Adrenal gland (tissue), 19 donors: ENCODE results near the gene METTL13. TPM values are rescaled to one million over a fixed set of nuclear protein-coding genes. Genes with fewer than 3 reads are reported as not detected.

Source experiments
- DNase-seq, 7 donors: peaks; one replicate each; pipeline ENCODE4 v3.0.0-alpha.2; 2019 to 2020
- H3K27ac ChIP-seq, 5 donors: fragments of 200-600 bp; sonication (generic) in 4 of 5; 1 replicate in 3 of 5; 2 replicates in 2 of 5; pipeline versions ENCODE4 v1.5.1 to v1.8.0; 2016 to 2020; ENCODE audit warnings: mild to moderate bottlenecking in 1 of 5
- H3K27me3 ChIP-seq: fragments of 200-600 bp; 2 replicates; pipeline ENCODE4 v1.8.0; 2021
- H3K36me3 ChIP-seq, 2 donors: fragments of 200-600 bp; replicated peaks in 1 of 2; 1 replicate in 1 of 2; 2 replicates in 1 of 2; pipeline versions ENCODE4 v1.5.1 to v1.8.0; 2018 to 2022
- H3K4me1 ChIP-seq, 2 donors: fragments of 200-600 bp; replicated peaks in 1 of 2; 1 replicate in 1 of 2; 2 replicates in 1 of 2; pipeline versions ENCODE4 v1.5.1 to v1.8.0; 2018 to 2021
- H3K4me3 ChIP-seq, 4 donors: fragments of 200-600 bp; sonication (generic) in 3 of 4; one replicate each; pipeline ENCODE4 v1.5.1; 2016 to 2018
- H3K9me3 ChIP-seq, 3 donors: fragments of 200-600 bp; sonication (generic) in 1 of 3; replicated peaks in 1 of 3; 1 replicate in 2 of 3; 2 replicates in 1 of 3; pipeline versions ENCODE4 v1.5.1 to v1.8.0; 2016 to 2021
- POLR2A ChIP-seq, 2 donors: fragments of 450-650 bp; IDR thresholded peaks; one replicate each; pipeline ENCODE4 v1.6.1; 2017; ENCODE audit warnings: antibody characterized with exemption in 2 of 2, mild to moderate bottlenecking in 2 of 2, moderate library complexity in 1 of 2
- WGBS, 4 donors: extraction: QIAGEN DNeasy Blood & Tissue Kit in 2 of 4; methylation state at CpG; one replicate each; pipeline versions ENCODE4 v1.1.5 to v1.1.7; 2013 to 2017; 5-methylcytosine and 5-hydroxymethylcytosine counted together
- intact Hi-C, 2 donors: fragments of 100-400 bp; cut with DNase I; formaldehyde crosslinking; loops; one replicate each; pipeline versions ENCODE4 v1.14.1 to v1.15.0; 2022 to 2023
- long read RNA-seq, 10 donors: library from polyadenylated mRNA in 3 of 10; unstranded in 2 of 10; stranded (forward) in 1 of 10; transcript quantifications; one replicate each; pipeline ENCODE4 v2.0.0 and lab custom pipeline, GENCODE V29; 2021 to 2026
- polyA plus RNA-seq, 3 donors: library from polyadenylated mRNA; stranded (reverse); fragments of 200-250 nt in 2 of 3; fragments of 350-450 nt in 1 of 3; fragmentation: Illumina TruSeq in 1 of 3; extraction: RNeasy Lipid Tissue Mini Kit (QIAGEN cat#74804) in 1 of 3; gene quantifications; one replicate each; pipeline ENCODE4 v1.2.3, GENCODE V29; 2013 to 2014
- total RNA-seq, 9 donors: library from RNA; depleted of rRNA in 4 of 9; stranded (reverse); fragments of >200 nt in 4 of 9; fragments of 120-200 nt in 1 of 9; fragmentation: NEBNext Ultra II Directional in 1 of 9; extraction: Animal tissue kit (Norgen Biotek cat#: 25700) in 1 of 9; gene quantifications; one replicate each; pipeline versions ENCODE4 v1.1.0 to v1.2.4, GENCODE V29; 2013 to 2023
- TF ChIP-seq, protein P1 (sequence below), 6 experiments: fragments of 450-650 bp in 4 of 6; fragments of 200-600 bp in 2 of 6; sonication (generic) in 1 of 6; IDR thresholded peaks; 1 replicate in 5 of 6; 2 replicates in 1 of 6; pipeline versions ENCODE4 v1.5.1 to v1.8.0; 2016 to 2021; ENCODE audit warnings: antibody characterized with exemption in 6 of 6, mild to moderate bottlenecking in 2 of 6, moderate library complexity in 1 of 6
- donor health status: healthy with polysubstance abuse.
- donor health status: Bipolar disorder and iron deficiency.
- donor health status: DM: yes; HTN: yes; CAD: no.
- donor health status: DM: no; HTN: no; CAD: no.
- donor health status: DM: no; HTN: no; CAD: no.
- donor health status: DM: yes; HTN: yes; CAD: no.

METTL13 gene, protein sequence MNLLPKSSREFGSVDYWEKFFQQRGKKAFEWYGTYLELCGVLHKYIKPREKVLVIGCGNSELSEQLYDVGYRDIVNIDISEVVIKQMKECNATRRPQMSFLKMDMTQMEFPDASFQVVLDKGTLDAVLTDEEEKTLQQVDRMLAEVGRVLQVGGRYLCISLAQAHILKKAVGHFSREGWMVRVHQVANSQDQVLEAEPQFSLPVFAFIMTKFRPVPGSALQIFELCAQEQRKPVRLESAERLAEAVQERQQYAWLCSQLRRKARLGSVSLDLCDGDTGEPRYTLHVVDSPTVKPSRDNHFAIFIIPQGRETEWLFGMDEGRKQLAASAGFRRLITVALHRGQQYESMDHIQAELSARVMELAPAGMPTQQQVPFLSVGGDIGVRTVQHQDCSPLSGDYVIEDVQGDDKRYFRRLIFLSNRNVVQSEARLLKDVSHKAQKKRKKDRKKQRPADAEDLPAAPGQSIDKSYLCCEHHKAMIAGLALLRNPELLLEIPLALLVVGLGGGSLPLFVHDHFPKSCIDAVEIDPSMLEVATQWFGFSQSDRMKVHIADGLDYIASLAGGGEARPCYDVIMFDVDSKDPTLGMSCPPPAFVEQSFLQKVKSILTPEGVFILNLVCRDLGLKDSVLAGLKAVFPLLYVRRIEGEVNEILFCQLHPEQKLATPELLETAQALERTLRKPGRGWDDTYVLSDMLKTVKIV
- total RNA-seq (10 to 100 TPM; 22.7 to 38.3 (median 32.0) TPM), polyA plus RNA-seq (10 to 100 TPM in 2 of 3 donors, 1 to 10 TPM in 1; 9.6 to 37.1 (median 12.3) TPM)
- long read RNA-seq, donor 1, partial matches to known transcripts, result 0 of 4 reads
- long read RNA-seq, donor 1, other reads (novel, unspliced or antisense), result 0 of 4 reads
- long read RNA-seq, donor 2, partial matches to known transcripts, result 0 of 3 reads
- long read RNA-seq, donor 2, other reads (novel, unspliced or antisense), result 0 of 3 reads
- long read RNA-seq, donor 3, partial matches to known transcripts, result 0 of 3 reads
- long read RNA-seq, donor 3, other reads (novel, unspliced or antisense), result 0 of 3 reads
- long read RNA-seq, donor 4, partial matches to known transcripts, result 0 of 3 reads
- long read RNA-seq, donor 4, other reads (novel, unspliced or antisense), result 1 of 3 reads
- long read RNA-seq, donor 5, transcript METTL13-201 (8 exons, 3,327 nt), result major isoform, 59 of 83 reads
- long read RNA-seq, donor 5, partial matches to known transcripts, result 9 of 83 reads
- long read RNA-seq, donor 5, other reads (novel, unspliced or antisense), result 14 of 83 reads
- long read RNA-seq, donor 6, partial matches to known transcripts, result 4 of 7 reads
- long read RNA-seq, donor 6, other reads (novel, unspliced or antisense), result 0 of 7 reads
- long read RNA-seq, donor 7, partial matches to known transcripts, result 0 of 2 reads
- long read RNA-seq, donor 7, other reads (novel, unspliced or antisense), result 0 of 2 reads
- long read RNA-seq, donor 8, transcript METTL13-201 (8 exons, 3,327 nt), result major isoform, 6 of 7 reads
- long read RNA-seq, donor 8, partial matches to known transcripts, result 0 of 7 reads
- long read RNA-seq, donor 8, other reads (novel, unspliced or antisense), result 0 of 7 reads
- long read RNA-seq, donor 9, partial matches to known transcripts, result 0 of 1 reads
- long read RNA-seq, donor 9, other reads (novel, unspliced or antisense), result 0 of 1 reads
- long read RNA-seq, donor 10, partial matches to known transcripts, result 0 of 5 reads
- long read RNA-seq, donor 10, other reads (novel, unspliced or antisense), result 0 of 5 reads

GRCh38 chr1:171781176-171781875 lies at the start of gene METTL13:
METTL13 (plus strand) TSS chr1:171781660; CDS start chr1:171781968, 308 bp downstream.
- peak within 1 kb of the TSS; percentile 8 to 92 (median 91) for H3K27ac ChIP-seq
- TF ChIP-seq, protein P1, sequence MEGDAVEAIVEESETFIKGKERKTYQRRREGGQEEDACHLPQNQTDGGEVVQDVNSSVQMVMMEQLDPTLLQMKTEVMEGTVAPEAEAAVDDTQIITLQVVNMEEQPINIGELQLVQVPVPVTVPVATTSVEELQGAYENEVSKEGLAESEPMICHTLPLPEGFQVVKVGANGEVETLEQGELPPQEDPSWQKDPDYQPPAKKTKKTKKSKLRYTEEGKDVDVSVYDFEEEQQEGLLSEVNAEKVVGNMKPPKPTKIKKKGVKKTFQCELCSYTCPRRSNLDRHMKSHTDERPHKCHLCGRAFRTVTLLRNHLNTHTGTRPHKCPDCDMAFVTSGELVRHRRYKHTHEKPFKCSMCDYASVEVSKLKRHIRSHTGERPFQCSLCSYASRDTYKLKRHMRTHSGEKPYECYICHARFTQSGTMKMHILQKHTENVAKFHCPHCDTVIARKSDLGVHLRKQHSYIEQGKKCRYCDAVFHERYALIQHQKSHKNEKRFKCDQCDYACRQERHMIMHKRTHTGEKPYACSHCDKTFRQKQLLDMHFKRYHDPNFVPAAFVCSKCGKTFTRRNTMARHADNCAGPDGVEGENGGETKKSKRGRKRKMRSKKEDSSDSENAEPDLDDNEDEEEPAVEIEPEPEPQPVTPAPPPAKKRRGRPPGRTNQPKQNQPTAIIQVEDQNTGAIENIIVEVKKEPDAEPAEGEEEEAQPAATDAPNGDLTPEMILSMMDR (IDR thresholded peaks at IDR 0.05), result no peak
- peak; percentile 95 to 99 for TF ChIP-seq POLR2A (IDR thresholded peaks at IDR 0.05)
- H3K9me3 ChIP-seq, result no peaks in the 10 kb centered on the region
- peaks cover 0 to 25% of the 10 kb centered on the region in 2 donors for H3K36me3 ChIP-seq
- 0 to 1% (median 0%) methylated on average over 38 to 57 of the region's 57 CpGs for WGBS, 4 donors
- intact Hi-C loops, result no loop called here
- DNase-seq, result peak; percentile 98 to 99 (median 99)
- no peaks in the 10 kb centered on the region for H3K27me3 ChIP-seq
- H3K4me3 ChIP-seq, result peak within 1 kb of the TSS; percentile 43 to 94 (median 72)
- H3K4me1 ChIP-seq, result peaks cover 4 to 33% of the 10 kb centered on the region in 2 donors

DNA sequence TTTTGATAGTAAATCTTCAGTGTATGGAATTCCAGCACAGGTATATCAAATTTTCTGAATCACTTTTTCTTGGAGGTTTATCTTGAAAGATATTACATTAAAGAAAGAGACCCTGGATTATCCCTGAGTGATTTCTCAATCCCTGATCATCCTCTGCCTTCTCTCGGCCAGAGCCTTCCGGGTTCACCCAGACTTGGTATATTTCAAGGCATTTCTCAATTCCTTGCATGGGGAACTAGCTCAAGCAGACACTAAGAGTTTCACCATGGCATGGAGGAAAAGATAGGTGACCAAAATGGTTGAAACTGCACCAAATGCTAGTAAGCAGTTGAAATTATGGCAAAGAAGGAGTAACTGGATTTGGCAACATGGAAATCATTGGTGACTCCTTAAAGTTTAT lies 45.3 kb upstream of the METTL13 start:
- no peak overlapping the region for H3K4me3 ChIP-seq
- no peak overlapping the region for H3K27ac ChIP-seq
- H3K4me1 ChIP-seq, result peaks cover 20 to 28% of the 10 kb centered on the region in 2 donors
- 86 to 98% (median 96%) methylated on average over 2 of the region's 2 CpGs for WGBS, 4 donors
- H3K9me3 ChIP-seq, result no peaks in the 10 kb centered on the region
- DNase-seq, result no peak
- H3K27me3 ChIP-seq, result no peaks in the 10 kb centered on the region
- intact Hi-C loops, result no loop called here
- TF ChIP-seq POLR2A (IDR thresholded peaks at IDR 0.05), result no peak
- H3K36me3 ChIP-seq, result peaks cover 0 to 14% of the 10 kb centered on the region in 2 donors

- TF ChIP-seq, protein P1 (IDR thresholded peaks at IDR 0.05), result no peak
- no peak for TF ChIP-seq POLR2A (IDR thresholded peaks at IDR 0.05)
- no peaks in the 10 kb centered on the region for H3K27me3 ChIP-seq
- WGBS, 4 donors, result 88 to 90% (median 89%) methylated on average over 2 of the region's 2 CpGs
- peaks cover 27 to 37% of the 10 kb centered on the region in 2 donors for H3K4me1 ChIP-seq
- H3K4me3 ChIP-seq, result no peak overlapping the region
- no peak for DNase-seq
- intact Hi-C loops, result no loop called here
- H3K36me3 ChIP-seq, result peaks cover 0 to 14% of the 10 kb centered on the region in 2 donors
- H3K9me3 ChIP-seq, result no peaks in the 10 kb centered on the region
- no peak overlapping the region for H3K27ac ChIP-seq
Observed at GRCh38 chr1:171738911-171739310, 42.5 kb upstream of the METTL13 start.
